PC-9 (cell line): Measurements from ENCODE around the gene MLYCD. TPM values are rescaled to one million over a fixed set of nuclear protein-coding genes. Genes with fewer than 3 reads are reported as not detected.

Source experiments
- BruUV-seq: library from RNA; stranded (reverse); fragments of 400-500 nt; replicated peaks from 2 replicates; lab custom pipeline; 2021; lab: Mats Ljungman, UMichigan
- CTCF ChIA-PET: fragments of 300-600 bp; sonication (Branson Sonifier 250); formaldehyde crosslinking; loops from one replicate; lab custom pipeline; 2022; ENCODE audit warnings: antibody characterized with exemption; lab: Charles Lee
- POLR2A ChIA-PET: fragments of 300-600 bp; sonication (Branson Sonifier 250); formaldehyde crosslinking; loops from one replicate; lab custom pipeline; 2022; ENCODE audit warnings: antibody characterized with exemption; ENCODE audit not compliant: unreplicated experiment; lab: Charles Lee
- DNase-seq, 2 experiments: peaks; one replicate each; pipeline versions ENCODE4 v3.0.0 to v3.0.0-alpha.2; 2015 to 2022; ENCODE audit warnings: mixed read lengths in 1 of 2
- H2AFZ ChIP-seq: fragments of 200-600 bp; sonication (generic); 2 replicates; pipeline ENCODE4 v1.8.1; 2017; ENCODE audit warnings: antibody characterized with exemption
- H3F3A ChIP-seq: fragments of 200-600 bp; sonication (generic); 2 replicates; pipeline ENCODE4 v1.8.1; 2017; ENCODE audit warnings: antibody characterized with exemption, mild to moderate bottlenecking, low read depth; ENCODE audit not compliant: insufficient read depth
- H3K27ac ChIP-seq: fragments of 200-600 bp; sonication (generic); 2 replicates; pipeline ENCODE4 v1.6.1; 2016; ENCODE audit warnings: mixed run types
- H3K27me3 ChIP-seq: fragments of 200-600 bp; sonication (generic); 2 replicates; pipeline ENCODE4 v1.6.1; 2016; ENCODE audit warnings: low read depth, mixed run types; ENCODE audit not compliant: insufficient read depth
- H3K36me3 ChIP-seq: fragments of 200-600 bp; sonication (generic); 2 replicates; pipeline ENCODE4 v1.6.1; 2016; ENCODE audit warnings: low read depth, mixed run types
- H3K4me1 ChIP-seq: fragments of 200-600 bp; sonication (generic); replicated peaks from 2 replicates; pipeline ENCODE4 v1.6.1; 2016; ENCODE audit warnings: mixed run types; ENCODE audit not compliant: insufficient read depth
- H3K4me2 ChIP-seq: fragments of 200-600 bp; sonication (generic); 2 replicates; pipeline ENCODE4 v1.6.1; 2017; ENCODE audit warnings: mixed run types
- H3K4me3 ChIP-seq: fragments of 200-600 bp; sonication (generic); 2 replicates; pipeline ENCODE4 v1.6.1; 2016; ENCODE audit warnings: mixed run types
- H3K79me2 ChIP-seq: fragments of 200-600 bp; sonication (generic); 2 replicates; pipeline ENCODE4 v1.6.1; 2017; ENCODE audit warnings: low read depth, mixed run types
- H3K9me2 ChIP-seq: fragments of 200-600 bp; sonication (generic); 2 replicates; pipeline ENCODE4 v1.8.1; 2017; ENCODE audit warnings: mild to moderate bottlenecking; ENCODE audit not compliant: insufficient read depth
- H3K9me3 ChIP-seq: fragments of 200-600 bp; sonication (generic); 2 replicates; pipeline ENCODE4 v1.8.1; 2016; ENCODE audit warnings: low read depth; ENCODE audit not compliant: insufficient read depth
- H4K20me1 ChIP-seq: fragments of 200-600 bp; sonication (generic); 2 replicates; pipeline ENCODE4 v1.8.1; 2017; ENCODE audit not compliant: insufficient read depth
- EZH2 ChIP-seq: fragments of 200-600 bp; sonication (generic); IDR thresholded peaks from 2 replicates; pipeline ENCODE4 v1.8.0; 2017; ENCODE audit warnings: antibody characterized with exemption, low read depth
- intact Hi-C: fragments of 100-400 bp; cut with micrococcal nuclease; formaldehyde crosslinking; loops from one replicate; pipeline ENCODE4 v1.10.0; 2022; ENCODE audit not compliant: unreplicated experiment
- total RNA-seq: library from RNA; stranded (reverse); gene quantifications from 2 replicates; pipeline ENCODE4 v1.2.3, GENCODE V29; 2021
- TF ChIP-seq, protein P1 (sequence below): fragments of 200-600 bp; sonication (generic); conservative IDR thresholded peaks from 2 replicates; pipeline ENCODE4 v1.6.1; 2017; ENCODE audit warnings: mixed run types, antibody characterized with exemption, mild to moderate bottlenecking, moderate library complexity

The MLYCD gene
- total RNA-seq, 1 experiment from 2014 or later, result 4.7 TPM

- intact Hi-C loops, result no loop called here
- no peak for TF ChIP-seq EZH2
- TF ChIP-seq, protein P1, sequence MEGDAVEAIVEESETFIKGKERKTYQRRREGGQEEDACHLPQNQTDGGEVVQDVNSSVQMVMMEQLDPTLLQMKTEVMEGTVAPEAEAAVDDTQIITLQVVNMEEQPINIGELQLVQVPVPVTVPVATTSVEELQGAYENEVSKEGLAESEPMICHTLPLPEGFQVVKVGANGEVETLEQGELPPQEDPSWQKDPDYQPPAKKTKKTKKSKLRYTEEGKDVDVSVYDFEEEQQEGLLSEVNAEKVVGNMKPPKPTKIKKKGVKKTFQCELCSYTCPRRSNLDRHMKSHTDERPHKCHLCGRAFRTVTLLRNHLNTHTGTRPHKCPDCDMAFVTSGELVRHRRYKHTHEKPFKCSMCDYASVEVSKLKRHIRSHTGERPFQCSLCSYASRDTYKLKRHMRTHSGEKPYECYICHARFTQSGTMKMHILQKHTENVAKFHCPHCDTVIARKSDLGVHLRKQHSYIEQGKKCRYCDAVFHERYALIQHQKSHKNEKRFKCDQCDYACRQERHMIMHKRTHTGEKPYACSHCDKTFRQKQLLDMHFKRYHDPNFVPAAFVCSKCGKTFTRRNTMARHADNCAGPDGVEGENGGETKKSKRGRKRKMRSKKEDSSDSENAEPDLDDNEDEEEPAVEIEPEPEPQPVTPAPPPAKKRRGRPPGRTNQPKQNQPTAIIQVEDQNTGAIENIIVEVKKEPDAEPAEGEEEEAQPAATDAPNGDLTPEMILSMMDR, result no peak
- H3K4me3 ChIP-seq, result no peak overlapping the region
- H3K27me3 ChIP-seq, result peaks cover 91% of the 10 kb centered on the region
- H3K4me2 ChIP-seq, result no peak overlapping the region
- no peaks in the 10 kb centered on the region for H3F3A ChIP-seq
- no peak overlapping the region for H3K27ac ChIP-seq
- no peaks in the 10 kb centered on the region for H3K9me3 ChIP-seq
- ChIA-PET CTCF (no interaction called here), POLR2A (no interaction called here)
- H3K4me1 ChIP-seq, result no peaks in the 10 kb centered on the region
- H3K9me2 ChIP-seq, result no peaks in the 10 kb centered on the region
- no TSS peak for BruUV-seq
- no peaks in the 10 kb centered on the region for H4K20me1 ChIP-seq
- H2AFZ ChIP-seq, result no peak overlapping the region
- H3K79me2 ChIP-seq, result no peaks in the 10 kb centered on the region
- DNase-seq, result no peak
- no peaks in the 10 kb centered on the region for H3K36me3 ChIP-seq
These were observed 16.6 kb upstream of the MLYCD start for GRCh38 chr16:83882163-83882885.

GRCh38 chr16:83886199-83886971 is 12.5 kb upstream of the MLYCD start:
- TF ChIP-seq, protein P1, result no peak
- no peak for TF ChIP-seq EZH2
- Histone ChIP-seq H3K4me3 (no peak overlapping the region), H3K27ac (no peak overlapping the region), H2AFZ (no peak overlapping the region), H3K36me3 (no peaks in the 10 kb centered on the region), H3F3A (no peaks in the 10 kb centered on the region), H4K20me1 (no peaks in the 10 kb centered on the region), H3K4me2 (no peak overlapping the region), H3K27me3 (peaks cover 83% of the 10 kb centered on the region), H3K9me2 (no peaks in the 10 kb centered on the region), H3K9me3 (no peaks in the 10 kb centered on the region), H3K79me2 (no peaks in the 10 kb centered on the region), H3K4me1 (no peaks in the 10 kb centered on the region)
- no peak for DNase-seq
- ChIA-PET CTCF (no interaction called here), POLR2A (no interaction called here)
- BruUV-seq, result no TSS peak
- intact Hi-C loops, result no loop called here

DNA sequence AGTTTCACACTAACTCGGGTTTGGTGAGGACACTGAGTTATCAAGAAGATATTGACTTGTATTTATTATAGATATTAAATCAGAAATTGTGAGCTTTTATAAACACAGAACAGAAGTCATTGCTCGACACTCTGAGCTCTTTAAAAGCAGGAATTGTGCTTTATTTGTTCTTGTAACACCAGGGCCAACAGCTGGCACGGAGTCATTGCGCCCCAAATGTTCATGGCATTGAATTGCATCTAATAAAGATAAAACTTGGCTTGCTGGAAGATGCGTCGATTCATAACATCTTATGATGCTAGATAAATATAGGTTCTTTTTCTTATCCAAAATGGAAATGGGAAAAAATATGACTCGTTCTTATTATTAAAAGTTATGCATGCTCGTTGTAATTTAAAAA is 11.8 kb upstream of the MLYCD start:
- Histone ChIP-seq H3K4me1 (no peaks in the 10 kb centered on the region), H3K27ac (no peak overlapping the region), H3K9me3 (no peaks in the 10 kb centered on the region), H2AFZ (no peak overlapping the region), H3F3A (no peaks in the 10 kb centered on the region), H4K20me1 (no peaks in the 10 kb centered on the region), H3K79me2 (no peaks in the 10 kb centered on the region), H3K27me3 (peaks cover 76% of the 10 kb centered on the region), H3K36me3 (no peaks in the 10 kb centered on the region), H3K9me2 (no peaks in the 10 kb centered on the region), H3K4me2 (no peak overlapping the region), H3K4me3 (no peak overlapping the region)
- BruUV-seq, result no TSS peak
- TF ChIP-seq EZH2, result no peak
- TF ChIP-seq, protein P1, result peak; percentile 40; the same call in 1 of the 2 replicates
- POLR2A ChIA-PET, result no interaction called here
- intact Hi-C loops, result no loop called here
- DNase-seq, result no peak
- CTCF ChIA-PET, result no interaction called here
